K562 (cell line): ENCODE measurements around the gene GCN1. TPM values are rescaled to one million over a fixed set of nuclear protein-coding genes. Genes with fewer than 3 reads are reported as not detected.

Experiments used
- ATAC-seq: fragments of 200-7000 bp; cut with Tn5 transposase; 3 replicates; pipeline ENCODE4 v1.9.1; 2020; ENCODE audit warnings: moderate library complexity
- BruUV-seq: library from RNA; stranded (reverse); fragments of 400-500 nt; replicated peaks from 2 replicates; lab custom pipeline; 2021; lab: Mats Ljungman, UMichigan
- CTCF ChIA-PET: fragments of 300-600 bp; formaldehyde crosslinking; extraction: SDS; loops from one replicate; lab custom pipeline; 2021; ENCODE audit warnings: low intra/inter-chr PET ratio; lab: Yijun Ruan, JAX
- POLR2A ChIA-PET: fragments of 300-600, 350-650 bp; sonication (Branson Sonifier 250); formaldehyde crosslinking; extraction: SDS; loops from one replicate; lab custom pipeline; 2021; ENCODE audit warnings: antibody characterized with exemption, inconsistent platforms; lab: Yijun Ruan, JAX
- DNase-seq, 4 experiments: peaks; one replicate each; pipeline versions ENCODE4 v3.0.0 to v3.0.0-alpha.2; 2011 to 2018; ENCODE audit warnings: low spot score in 3 of 4, mixed read lengths in 3 of 4; ENCODE audit errors: extremely low read depth in 1 of 4
- FAIRE-seq: peaks from 2 replicates; lab custom pipeline; 2011; peaks lifted over from hg19 to GRCh38; lab: Jason Lieb, UNC
- H2AFZ ChIP-seq: 2 replicates; pipeline ENCODE4 v1.6.0; 2011; ENCODE audit warnings: low read depth, low read length, control low read depth, inconsistent platforms
- H3K27ac ChIP-seq: fragments of 200-600 bp; 3 replicates; pipeline ENCODE4 v1.8.0; 2011; ENCODE audit warnings: low read depth, mild to moderate bottlenecking, control low read depth, inconsistent platforms, low read length, moderate library complexity, mixed read lengths; ENCODE audit errors: extremely low read depth
- H3K27me3 ChIP-seq, 2 experiments: fragments of 300-600 bp in 1 of 2; 2 replicates in 1 of 2; 3 replicates in 1 of 2; pipeline versions ENCODE4 v1.6.0 to v1.8.0; 2011; ENCODE audit warnings: inconsistent platforms in 2 of 2, low read length in 2 of 2, mild to moderate bottlenecking in 1 of 2, mixed read lengths in 1 of 2, moderate library complexity in 1 of 2; ENCODE audit not compliant: control insufficient read depth in 2 of 2, insufficient read depth in 2 of 2
- H3K36me3 ChIP-seq: fragments of 300-600 bp; 3 replicates; pipeline ENCODE4 v1.8.0; 2011; ENCODE audit warnings: mild to moderate bottlenecking, low read length, inconsistent platforms; ENCODE audit not compliant: control insufficient read depth, insufficient read depth
- H3K4me1 ChIP-seq, 2 experiments: fragments of 200-600 bp in 1 of 2; replicated peaks in 1 of 2; 2 replicates in 1 of 2; 3 replicates in 1 of 2; pipeline versions ENCODE4 v1.5.1 to v1.8.0; 2011; ENCODE audit warnings: inconsistent platforms in 2 of 2, low read length in 2 of 2, mild to moderate bottlenecking in 1 of 2, mixed read lengths in 1 of 2, moderate library complexity in 1 of 2; ENCODE audit not compliant: control insufficient read depth in 2 of 2, insufficient read depth in 2 of 2
- H3K4me2 ChIP-seq: 2 replicates; pipeline ENCODE4 v1.6.1; 2011; ENCODE audit warnings: low read length, control low read depth, inconsistent platforms, mixed read lengths; ENCODE audit not compliant: insufficient read depth
- H3K4me3 ChIP-seq: fragments of 200-600 bp; sonication (generic), shearing (Covaris generic); 2 replicates; pipeline ENCODE4 v1.5.1; 2016; ENCODE audit warnings: control low read depth, inconsistent platforms
- H3K79me2 ChIP-seq: fragments of 200-600 bp; 3 replicates; pipeline ENCODE4 v1.8.0; 2011; ENCODE audit warnings: low read length, inconsistent platforms; ENCODE audit not compliant: control insufficient read depth, insufficient read depth
- H3K9ac ChIP-seq, 2 experiments: 2 replicates each; pipeline versions ENCODE4 v1.6.0 to v1.6.1; 2011; ENCODE audit warnings: low read depth in 2 of 2, low read length in 2 of 2, control low read depth in 1 of 2, inconsistent platforms in 1 of 2, mild to moderate bottlenecking in 1 of 2, mixed read lengths in 1 of 2; ENCODE audit not compliant: insufficient read depth in 1 of 2
- H3K9me1 ChIP-seq: one replicate; pipeline ENCODE4 v1.6.0; 2011; ENCODE audit warnings: inconsistent platforms, mild to moderate bottlenecking, low read length, moderate library complexity; ENCODE audit not compliant: control insufficient read depth, insufficient read depth
- H3K9me3 ChIP-seq: replicated peaks from 2 replicates; pipeline ENCODE4 v1.5.1; 2011; ENCODE audit warnings: low read depth, low read length, inconsistent platforms; ENCODE audit not compliant: control insufficient read depth, insufficient read depth
- H4K20me1 ChIP-seq: replicated peaks from 2 replicates; pipeline ENCODE4 v1.6.1; 2011; ENCODE audit warnings: low read length, inconsistent platforms, mixed read lengths; ENCODE audit not compliant: control insufficient read depth, insufficient read depth
- ARID2 ChIP-seq: fragments of 450-650 bp; IDR thresholded peaks from 2 replicates; pipeline ENCODE4 v1.6.1; 2017; ENCODE audit warnings: antibody characterized with exemption, mild to moderate bottlenecking
- CEBPG ChIP-seq, 3 experiments: fragments of 200-800 bp in 1 of 3; sonication (Bioruptor generic) in 1 of 3; sonication (generic) in 1 of 3; formaldehyde crosslinking in 1 of 3; IDR thresholded peaks in 2 of 3; conservative IDR thresholded peaks in 1 of 3; 2 replicates each; pipeline versions ENCODE4 v1.6.1 to v1.8.0; 2016 to 2022; ENCODE audit warnings: missing compliant biosample characterization in 2 of 3, missing genetic modification characterization in 2 of 3, mild to moderate bottlenecking in 1 of 3, missing genetic modification reagents in 1 of 3
- ETV1 ChIP-seq: fragments of 450-650 bp; conservative IDR thresholded peaks from 2 replicates; pipeline ENCODE4 v1.6.1; 2016; ENCODE audit warnings: missing genetic modification characterization, control low read depth, low read depth, missing compliant biosample characterization
- EWSR1 ChIP-seq: fragments of 450-650 bp; IDR thresholded peaks from 2 replicates; pipeline ENCODE4 v1.6.1; 2018; ENCODE audit warnings: borderline replicate concordance, mild to moderate bottlenecking, low read depth, moderate library complexity; ENCODE audit not compliant: partially characterized antibody
- FOXP1 ChIP-seq: sonication (generic); formaldehyde crosslinking; IDR thresholded peaks from 2 replicates; pipeline ENCODE4 v1.8.0; 2022; ENCODE audit warnings: mild to moderate bottlenecking, missing genetic modification reagents
- KLF10 ChIP-seq: fragments of 250-450 bp; sonication (Bioruptor Pico); IDR thresholded peaks from 2 replicates; pipeline ENCODE4 v1.6.1; 2021; ENCODE audit warnings: matching md5 sums
- LCOR ChIP-seq: sonication (generic); formaldehyde crosslinking; IDR thresholded peaks from 2 replicates; pipeline ENCODE4 v1.8.0; 2022; ENCODE audit warnings: mild to moderate bottlenecking, missing genetic modification reagents
- NCOA2 ChIP-seq, 2 experiments: fragments of 450-650 bp; IDR thresholded peaks; 2 replicates each; pipeline ENCODE4 v1.6.1; 2018; ENCODE audit warnings: mild to moderate bottlenecking in 2 of 2, moderate library complexity in 1 of 2; ENCODE audit not compliant: partially characterized antibody in 2 of 2
- NR3C1 ChIP-seq: sonication (generic); formaldehyde crosslinking; IDR thresholded peaks from 2 replicates; pipeline ENCODE4 v1.8.1; 2022; ENCODE audit warnings: missing genetic modification reagents
- NRF1 ChIP-seq, 2 experiments: fragments of 450-650 bp; IDR thresholded peaks in 1 of 2; conservative IDR thresholded peaks in 1 of 2; 2 replicates each; pipeline ENCODE4 v1.6.1; 2014; ENCODE audit warnings: mild to moderate bottlenecking in 2 of 2
- NUFIP1 ChIP-seq: fragments of 450-650 bp; IDR thresholded peaks from 2 replicates; pipeline ENCODE4 v1.6.1; 2018; ENCODE audit not compliant: partially characterized antibody
- RBM17 ChIP-seq: fragments of 200-400 bp; formaldehyde crosslinking; IDR thresholded peaks from 2 replicates; pipeline ENCODE4 v1.6.1; 2017; ENCODE audit warnings: low read depth, mild to moderate bottlenecking, low read length, borderline replicate concordance
- RHOXF2B ChIP-seq: fragments of 250-450 bp; sonication (Bioruptor Pico); conservative IDR thresholded peaks from 2 replicates; pipeline ENCODE4 v1.5.1; 2021
- TRIM25 ChIP-seq: fragments of 450-650 bp; IDR thresholded peaks from 2 replicates; pipeline ENCODE4 v1.7.0; 2016; ENCODE audit warnings: borderline replicate concordance
- ZBTB17 ChIP-seq: fragments of 450-650 bp; formaldehyde crosslinking; IDR thresholded peaks from 2 replicates; pipeline ENCODE4 v1.4.0; 2020; ENCODE audit warnings: mild to moderate bottlenecking
- ZNF830 ChIP-seq: fragments of 250-450 bp; sonication (Bioruptor Pico); IDR thresholded peaks from 2 replicates; pipeline ENCODE4 v1.5.0; 2021; ENCODE audit warnings: mild to moderate bottlenecking
- WGBS: fragments of 100-300 bp; shearing (Covaris generic); methylation state at CpG from one replicate; pipeline ENCODE4 v1.1.6; 2016; ENCODE audit warnings: low coverage, mixed read lengths; ENCODE audit not compliant: insufficient coverage; ENCODE audit errors: missing lambda C conversion rate; 5-methylcytosine and 5-hydroxymethylcytosine counted together
- in situ Hi-C: fragments of 300-500 bp; cut with MboI; formaldehyde crosslinking; loops from 4 replicates; pipeline ENCODE4 v1.15.0; 2018; ENCODE audit warnings: inconsistent platforms, mixed read lengths
- intact Hi-C: fragments of 100-400 bp; cut with micrococcal nuclease; formaldehyde crosslinking; loops from 2 replicates; pipeline ENCODE4 v1.14.2; 2022
- polyA plus RNA-seq, 8 experiments: library from polyadenylated mRNA; depleted of rRNA in 4 of 8; stranded (reverse) in 5 of 8; unstranded in 3 of 8; fragments of >200 nt; fragmentation: Nextera tagmentation in 2 of 8; fragmentation: Illumina TruSeq in 1 of 8; extraction: Ambion mirVana in 2 of 8; extraction: Trizol in 1 of 8; gene quantifications; 2 replicates each; pipeline versions ENCODE4 v1.2.1 to v1.2.3, GENCODE V29; 2011 to 2014; ENCODE audit warnings: inconsistent platforms in 1 of 8, missing spikeins in 1 of 8
- total RNA-seq, 7 experiments: library from RNA; depleted of rRNA in 6 of 7; stranded (reverse); fragments of >200 nt in 6 of 7; fragmentation: Illumina TruSeq in 2 of 7; extraction: Trizol in 2 of 7; gene quantifications; 2 replicates each; pipeline versions ENCODE4 v1.2.1 to v1.2.3, GENCODE V29; 2011 to 2021; ENCODE audit warnings: low replicate concordance in 1 of 7

GCN1 gene
- total and polyA plus RNA-seq, 9 of the 15 experiments (the other 6 are each of a cell fraction or from before 2014, with no cell fraction given) = 11.9 to 190 (median 51.7) TPM

GRCh38 chr12:120090626-120091295, 103.8 kb downstream of the GCN1 start:
- no peak overlapping the region for H3K27ac ChIP-seq
- BruUV-seq = no TSS peak
- ChIA-PET POLR2A (interaction anchor here (0.6 to 1.8 kb wide), 3 partner anchors 14 to 1489 kb away, joined by 3 to 7 read pairs (median 3); no protein-coding TSS in a partner anchor), CTCF (interaction anchor here (0.6 kb wide), 1 partner anchor 1721 kb away, joined by 3 read pairs; no protein-coding TSS in a partner anchor)
- no peaks in the 10 kb centered on the region for H3K27me3 ChIP-seq
- intact Hi-C loops (no loop called here), in situ Hi-C loops (no loop called here)
- no peak for DNase-seq
- H3K4me1 ChIP-seq = peaks cover 15 to 48% of the 10 kb centered on the region in 2 experiments; a peak in 3 of 5 replicates
- H3K9ac ChIP-seq = no peak overlapping the region; a peak in 1 of 4 replicates
- TF ChIP-seq FOXP1 = no peak
- no peak for TF ChIP-seq NRF1 (conservative IDR thresholded peaks at IDR 0.05 in 1 of 2, IDR thresholded peaks at IDR 0.05 in 1 of 2)
- TF ChIP-seq ARID2 = no peak
- no peak for TF ChIP-seq ZNF830 (CRISPR knock-in tag)
- no peak for TF ChIP-seq NUFIP1
- TF ChIP-seq NR3C1 (CRISPR knock-in tag) = no peak
- no peak for TF ChIP-seq RHOXF2B (CRISPR knock-in tag)
- TF ChIP-seq EWSR1 = no peak
- TF ChIP-seq LCOR (CRISPR knock-in tag) = no peak
- TF ChIP-seq ZBTB17 (CRISPR knock-in tag) = no peak
- no peak for TF ChIP-seq KLF10 (CRISPR knock-in tag)
- no peak for TF ChIP-seq ETV1 (tag)
- no peak for TF ChIP-seq CEBPG (CRISPR knock-in tag; IDR thresholded peaks at IDR 0.05)
- no peak for TF ChIP-seq CEBPG (tag; conservative IDR thresholded peaks at IDR 0.05 in 1 of 2, IDR thresholded peaks at IDR 0.05 in 1 of 2)
- TF ChIP-seq RBM17 = no peak
- no peak for TF ChIP-seq TRIM25
- no peak for TF ChIP-seq NCOA2 (IDR thresholded peaks at IDR 0.05; ENCODE audit: partially characterized antibody in 2 of 2)
- whole genome bisulfite sequencing = 61% methylated on average over 17 of the region's 19 CpGs
- H4K20me1 ChIP-seq = peaks cover 6% of the 10 kb centered on the region
- H3K9me1 ChIP-seq = no peaks in the 10 kb centered on the region
- no peaks in the 10 kb centered on the region for H3K9me3 ChIP-seq
- H3K4me2 ChIP-seq = no peak overlapping the region
- no peak for ATAC-seq
- FAIRE-seq = no peak
- H2AFZ ChIP-seq = no peak overlapping the region
- H3K36me3 ChIP-seq = peaks cover 19% of the 10 kb centered on the region; the same call in 1 of the 3 replicates
- H3K79me2 ChIP-seq = no peaks in the 10 kb centered on the region
- H3K4me3 ChIP-seq = no peak overlapping the region
